ENCODE results near the gene RBMS2. TPM values are rescaled to one million over a fixed set of nuclear protein-coding genes. Genes with fewer than 3 reads are reported as not detected.

RBMS2 gene
- total and polyA plus RNA-seq, 9 of the 15 experiments (the other 6 are each of a cell fraction or from before 2014, with no cell fraction given): 0.08 to 10.5 (median 0.31) TPM

GRCh38 chr12:56634837-56635791, 113.5 kb downstream of the RBMS2 start (continued):
- TF ChIP-seq CHD2 (IDR thresholded peaks at IDR 0.05; ENCODE audit: low read depth, low read length) (no peak; the same call in 1 of the 2 replicates), ZNF143 (CRISPR knock-in tag; IDR thresholded peaks at IDR 0.05) (no peak), MLX (CRISPR knock-in tag; conservative IDR thresholded peaks at IDR 0.05) (no peak), TBP (optimal IDR thresholded peaks at IDR 0.05; ENCODE audit: low read depth, low read length) (peak; percentile 58), ZNF384 (IDR thresholded peaks at IDR 0.05; ENCODE audit: low read depth, low read length) (0 out of 2 replicates have a peak, but pooled peaks have one; percentile 24), ZFP91 (CRISPR knock-in tag; IDR thresholded peaks at IDR 0.05) (peak; percentile 93), PREB (CRISPR knock-in tag; IDR thresholded peaks at IDR 0.05) (0 out of 2 replicates have a peak, but pooled peaks have one; percentile 33), HDAC1 (IDR thresholded peaks at IDR 0.05) (peak in 1 of 2 experiments; percentile 27; a peak in 2 of 4 replicates), EGR1 (conservative IDR thresholded peaks at IDR 0.05) (no peak), RFX7 (CRISPR knock-in tag; IDR thresholded peaks at IDR 0.05) (no peak), RBFOX2 (IDR thresholded peaks at IDR 0.05; ENCODE audit: low read depth, low read length) (peak; percentile 68), PATZ1 (CRISPR knock-in tag; IDR thresholded peaks at IDR 0.05; ENCODE audit: borderline replicate concordance) (no peak), DIDO1 (tag; IDR thresholded peaks at IDR 0.05; ENCODE audit: low read depth) (no peak), EP300 (IDR thresholded peaks at IDR 0.05; ENCODE audit: low read length) (peak; percentile 39), JUNB (CRISPR knock-in tag; conservative IDR thresholded peaks at IDR 0.05) (no peak), MBD2 (IDR thresholded peaks at IDR 0.05; ENCODE audit: borderline replicate concordance, low read depth) (no peak), SNAPC5 (CRISPR knock-in tag; IDR thresholded peaks at IDR 0.05) (no peak), EHMT2 (IDR thresholded peaks at IDR 0.05) (no peak), NR1H2 (CRISPR knock-in tag; IDR thresholded peaks at IDR 0.05) (no peak), RB1 (IDR thresholded peaks at IDR 0.05; ENCODE audit: low read depth) (peak; percentile 57), TBL1XR1 (IDR thresholded peaks at IDR 0.05; ENCODE audit: low read length in 2 of 2) (peak in 1 of 2 experiments; percentile 15; a peak in 1 of 4 replicates)

Data from K562 (cell line).